ENCODE measurements around the gene CENPX.
"Not testable (repeated sequence)": the region's sequence is repeated elsewhere in the genome, so short reads cannot be mapped to it uniquely, and the experiment has no call there.

Gene CENPX

DNA sequence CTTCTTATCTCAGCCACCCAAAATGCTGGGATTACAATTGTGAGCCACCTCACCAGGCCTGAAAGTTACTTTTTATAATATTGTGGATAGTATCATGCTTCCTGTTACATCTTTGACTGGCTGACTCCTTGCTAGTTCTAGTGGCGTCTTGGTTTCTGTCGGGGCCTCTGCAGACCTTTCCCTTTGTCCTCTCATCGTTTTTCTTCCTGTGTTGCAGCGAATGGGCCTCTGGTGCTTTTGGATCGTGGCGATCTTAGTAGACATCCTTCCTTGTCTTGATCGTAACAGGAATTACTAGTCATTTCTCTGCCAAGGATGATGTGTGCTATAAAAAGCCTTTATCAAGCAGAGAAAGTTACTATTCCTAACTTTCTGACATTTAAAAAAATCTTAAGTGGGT, 24.5 kb downstream of the CENPX start:
- DNase-seq (ENCODE audit: low read depth) = no peak

DNA sequence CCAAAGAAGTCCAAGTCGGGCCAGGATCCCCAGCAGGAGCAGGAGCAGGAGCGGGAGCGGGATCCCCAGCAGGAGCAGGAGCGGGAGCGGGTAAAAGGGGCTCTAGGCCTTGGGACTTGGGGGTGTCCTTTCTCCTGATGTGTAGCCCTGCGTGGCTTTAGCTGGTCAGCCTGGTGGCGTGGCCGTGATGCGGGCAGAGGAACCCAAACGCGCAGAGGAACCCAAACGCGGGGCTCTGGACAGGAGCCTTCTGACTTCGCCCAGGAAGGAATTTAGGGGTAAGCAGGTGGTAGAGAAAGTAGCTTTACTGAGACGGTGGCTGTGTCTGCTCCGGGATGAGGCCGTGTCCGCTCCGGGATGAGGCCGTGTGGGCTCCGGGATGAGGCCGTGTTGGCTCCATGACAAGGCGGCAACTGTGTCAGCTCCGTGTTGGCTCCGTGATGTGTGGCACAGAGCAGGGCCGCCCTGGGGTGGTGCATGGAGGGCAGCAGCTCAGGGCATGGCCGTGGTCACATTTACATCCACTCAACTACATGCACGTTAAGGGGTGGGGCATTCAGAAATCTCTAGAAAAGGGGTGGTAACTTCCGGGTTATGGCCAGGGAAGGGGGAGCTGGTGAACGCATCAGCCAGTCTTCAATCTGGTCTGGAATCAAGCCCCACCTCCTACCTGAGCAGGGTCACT, 25.8 kb downstream of the CENPX start:
- no peak for DNase-seq (ENCODE audit: low read depth)

DNA sequence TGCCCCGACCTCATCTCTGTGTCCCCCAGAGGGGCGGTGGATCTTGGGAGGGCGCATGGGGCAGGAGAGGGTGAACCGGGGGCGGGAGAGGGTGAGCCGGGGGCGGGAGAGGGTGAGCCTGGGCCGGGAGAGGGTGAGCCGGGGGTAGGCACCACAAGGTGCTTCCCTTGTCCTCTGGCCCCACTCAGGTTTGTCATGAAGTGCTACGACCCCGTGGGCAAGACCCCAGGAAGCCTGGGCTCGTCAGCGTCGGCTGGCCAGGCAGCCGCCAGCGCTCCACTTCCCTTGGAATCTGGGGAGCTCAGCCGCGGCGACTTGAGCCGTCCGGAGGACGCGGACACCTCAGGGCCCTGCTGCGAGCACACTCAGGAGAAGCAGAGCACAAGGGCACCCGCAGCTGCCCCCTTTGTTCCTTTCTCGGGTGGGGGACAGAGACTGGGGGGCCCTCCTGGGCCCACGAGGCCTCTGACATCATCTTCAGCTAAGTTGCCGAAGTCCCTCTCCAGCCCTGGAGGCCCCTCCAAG, 26.4 kb downstream of the CENPX start:
- DNase-seq (ENCODE audit: low read depth) = no peak

DNA sequence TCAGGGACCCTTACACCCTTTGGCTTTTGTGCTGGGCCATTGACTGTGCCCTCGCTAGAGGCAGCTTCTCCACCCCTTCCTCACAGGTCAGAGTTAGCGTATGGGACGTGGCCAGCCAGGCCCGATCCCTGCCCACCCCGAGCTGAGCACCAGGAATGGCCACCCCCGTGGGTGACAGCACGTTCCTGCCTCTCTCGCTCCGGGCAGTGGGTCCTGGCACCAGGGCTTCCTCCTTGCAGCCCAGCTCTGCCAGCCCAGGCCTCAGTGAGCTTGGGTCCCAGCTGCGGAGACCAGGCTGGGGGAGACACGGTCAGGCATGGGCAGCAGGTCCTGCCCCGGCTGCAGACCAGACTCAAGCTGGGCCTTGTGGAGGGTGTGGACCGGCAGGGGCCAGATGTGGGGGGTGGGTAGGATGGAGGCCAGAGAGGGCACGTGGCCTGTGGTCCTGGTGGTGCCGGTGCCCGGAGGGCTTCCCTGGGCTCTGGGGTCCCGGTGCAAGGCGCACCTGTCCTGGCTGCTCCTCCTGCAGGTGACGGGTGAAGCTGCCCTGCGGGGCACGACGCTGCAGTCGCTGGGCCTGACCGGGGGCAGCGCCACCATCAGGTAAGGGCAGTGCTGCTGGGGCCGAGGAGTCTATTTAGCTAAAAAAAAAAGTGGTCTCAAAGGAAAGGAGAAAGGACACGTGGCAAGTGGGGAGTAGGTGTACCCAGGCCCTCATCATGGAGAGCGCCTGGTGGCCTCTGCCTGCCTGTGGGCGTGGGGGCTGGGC, 27.0 kb downstream of the CENPX start:
- DNase-seq (ENCODE audit: low read depth) = no peak

DNA sequence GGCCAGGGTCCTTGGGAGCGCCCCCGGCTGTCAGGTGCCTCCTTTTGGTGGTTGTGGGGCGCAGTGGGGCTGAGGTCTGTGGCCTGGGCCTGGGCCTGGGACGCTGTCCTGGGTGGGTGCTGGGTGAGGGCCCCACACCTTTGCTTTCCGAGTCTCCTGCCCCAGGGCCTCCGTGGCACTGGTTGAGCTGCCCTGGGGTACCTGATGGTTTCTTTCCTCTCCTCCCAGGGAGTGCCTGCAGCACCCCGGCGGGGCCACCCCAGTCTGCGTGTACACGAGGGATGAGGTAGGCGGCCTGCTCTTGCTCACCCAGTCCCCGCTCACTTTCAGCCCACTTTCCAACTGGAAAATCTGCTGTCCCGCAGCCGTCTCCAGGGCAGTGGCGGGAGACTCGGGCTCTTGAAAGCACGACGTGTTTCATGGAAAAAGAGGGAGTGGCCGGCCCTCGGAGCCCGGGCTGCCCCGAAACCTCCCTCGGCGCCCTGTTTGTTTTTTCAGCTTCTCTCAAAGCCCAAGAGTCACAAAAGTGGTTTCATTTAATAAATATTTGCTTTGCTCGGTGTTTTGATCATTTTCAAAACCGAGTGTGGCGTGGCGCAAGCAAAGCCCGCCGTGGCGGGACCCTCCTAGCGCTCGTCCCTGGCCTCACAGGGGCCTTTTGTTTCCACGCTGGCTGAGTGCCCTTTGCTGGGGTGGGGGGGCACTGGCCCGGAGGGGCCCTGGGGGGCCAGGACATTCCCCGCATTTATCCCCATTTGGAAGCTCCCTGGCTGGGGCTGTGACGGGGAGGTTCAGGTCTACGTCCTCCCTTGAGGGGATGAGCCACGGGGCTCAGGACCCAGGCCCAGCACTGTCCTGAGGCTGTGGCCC, 27.9 kb downstream of the CENPX start:
- no peak for DNase-seq (ENCODE audit: low read depth)

DNA sequence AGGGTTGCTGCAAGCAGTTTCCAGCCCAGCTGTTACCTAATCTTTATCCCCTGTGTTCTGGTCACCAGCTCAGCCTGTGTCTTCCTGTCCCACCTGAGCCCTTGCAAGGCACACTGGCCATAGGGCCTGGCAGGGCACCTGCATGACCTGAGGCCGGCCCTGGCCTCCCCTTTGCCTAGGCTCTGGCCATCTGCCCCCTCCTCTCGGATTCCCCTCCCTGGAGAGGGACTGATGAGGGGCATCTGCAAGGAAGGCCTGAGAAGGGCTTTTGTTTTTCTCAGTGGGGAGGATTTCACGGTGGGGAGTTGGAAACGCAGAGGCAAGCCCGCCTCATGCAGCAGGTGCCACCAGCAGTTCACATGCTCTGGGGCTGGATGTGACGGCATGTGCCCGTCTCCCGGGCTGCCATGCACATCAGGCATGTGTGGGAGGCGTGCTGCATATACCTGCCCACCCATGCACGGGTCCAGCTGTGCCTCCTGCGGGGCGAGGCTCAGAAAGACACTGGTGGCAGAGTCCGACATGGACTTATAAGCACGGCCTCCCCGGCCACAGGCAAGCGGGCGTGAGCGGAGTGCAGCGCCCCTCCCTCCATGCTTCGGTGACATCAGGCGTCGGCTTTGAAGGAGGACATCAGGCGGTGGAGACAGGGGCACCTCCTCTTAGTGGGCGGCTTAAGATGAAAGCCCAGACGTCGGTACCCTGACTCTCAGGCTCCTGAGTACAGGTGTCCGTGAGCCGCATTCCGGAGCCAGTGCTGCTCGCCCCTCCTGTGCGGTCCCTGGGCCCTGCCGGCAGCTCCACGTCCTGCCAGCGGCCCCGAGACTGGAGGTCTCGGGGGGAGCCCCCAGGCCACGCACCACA, 28.7 kb downstream of the CENPX start:
- no peak for DNase-seq (ENCODE audit: low read depth)

DNA sequence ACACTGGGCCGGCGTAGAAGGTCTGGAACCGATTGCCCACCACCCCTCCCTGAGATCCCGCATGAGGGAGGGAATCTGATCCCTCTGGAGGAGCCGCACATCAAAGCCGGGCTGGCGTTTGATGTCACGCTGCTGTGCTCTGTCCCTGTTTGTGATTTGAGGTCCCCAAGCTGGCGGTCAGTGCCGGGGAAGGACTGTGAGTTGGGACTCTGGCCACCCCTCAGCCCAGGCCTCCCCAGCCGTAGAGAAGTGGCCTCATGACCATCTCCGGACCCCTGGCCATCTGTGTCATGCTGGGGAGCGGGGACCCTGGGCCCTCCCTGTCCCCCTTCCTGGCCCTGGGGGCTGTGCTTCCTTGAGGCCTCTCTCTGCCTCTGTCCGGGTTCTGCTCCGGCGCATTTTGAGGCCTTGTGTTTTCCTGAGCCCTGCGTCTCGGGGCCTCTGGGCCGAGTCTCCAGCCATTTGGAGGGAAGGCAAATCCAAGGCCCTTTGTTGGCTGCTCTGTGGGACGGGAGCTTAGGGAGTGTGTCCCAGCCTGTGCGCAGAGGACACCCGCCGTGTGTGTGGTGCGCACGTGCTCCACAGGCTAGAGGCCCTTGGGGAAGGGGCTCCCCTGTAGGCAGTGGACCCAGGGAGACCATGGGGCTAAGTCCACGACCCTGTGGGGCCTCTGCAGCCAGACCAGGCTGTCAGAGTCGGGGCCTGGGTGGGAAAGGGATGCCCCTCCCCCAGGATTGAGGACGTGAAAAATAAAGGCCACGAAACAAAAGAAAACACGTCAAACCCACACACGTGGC, 30.2 kb downstream of the CENPX start:
- no peak for DNase-seq (ENCODE audit: low read depth)

DNA sequence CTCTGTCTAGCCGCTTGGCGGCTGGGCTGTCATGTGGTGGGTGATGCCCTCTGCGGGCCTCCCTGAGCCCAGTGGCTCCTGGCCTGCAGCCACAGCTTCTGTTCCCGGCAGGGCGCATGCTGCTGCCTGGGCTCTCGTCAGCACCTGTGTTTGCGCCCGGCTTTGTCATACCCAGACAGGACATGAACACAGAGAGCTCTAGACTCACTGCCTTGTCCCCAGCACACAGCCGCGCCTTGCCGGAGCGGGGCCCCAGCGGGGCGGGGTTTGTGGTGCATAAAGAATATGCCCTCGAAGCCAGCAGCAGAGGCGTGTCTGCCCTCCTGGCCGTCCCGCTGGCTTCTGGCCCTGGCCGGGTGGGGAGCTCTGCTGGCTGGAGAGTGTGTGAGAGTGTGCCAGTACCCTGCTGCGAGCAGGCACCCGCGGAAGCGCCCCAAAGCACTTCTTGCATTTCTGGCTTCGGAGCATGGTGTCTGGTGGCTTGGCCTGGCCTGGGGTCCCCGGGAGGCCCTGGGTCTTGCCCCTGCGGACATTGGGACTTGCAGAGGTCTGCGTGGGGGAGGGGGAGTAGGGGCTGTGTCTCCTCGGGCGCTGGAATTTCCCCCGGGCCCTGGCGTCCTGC, 30.9 kb downstream of the CENPX start:
- no peak for DNase-seq (ENCODE audit: low read depth)

DNA sequence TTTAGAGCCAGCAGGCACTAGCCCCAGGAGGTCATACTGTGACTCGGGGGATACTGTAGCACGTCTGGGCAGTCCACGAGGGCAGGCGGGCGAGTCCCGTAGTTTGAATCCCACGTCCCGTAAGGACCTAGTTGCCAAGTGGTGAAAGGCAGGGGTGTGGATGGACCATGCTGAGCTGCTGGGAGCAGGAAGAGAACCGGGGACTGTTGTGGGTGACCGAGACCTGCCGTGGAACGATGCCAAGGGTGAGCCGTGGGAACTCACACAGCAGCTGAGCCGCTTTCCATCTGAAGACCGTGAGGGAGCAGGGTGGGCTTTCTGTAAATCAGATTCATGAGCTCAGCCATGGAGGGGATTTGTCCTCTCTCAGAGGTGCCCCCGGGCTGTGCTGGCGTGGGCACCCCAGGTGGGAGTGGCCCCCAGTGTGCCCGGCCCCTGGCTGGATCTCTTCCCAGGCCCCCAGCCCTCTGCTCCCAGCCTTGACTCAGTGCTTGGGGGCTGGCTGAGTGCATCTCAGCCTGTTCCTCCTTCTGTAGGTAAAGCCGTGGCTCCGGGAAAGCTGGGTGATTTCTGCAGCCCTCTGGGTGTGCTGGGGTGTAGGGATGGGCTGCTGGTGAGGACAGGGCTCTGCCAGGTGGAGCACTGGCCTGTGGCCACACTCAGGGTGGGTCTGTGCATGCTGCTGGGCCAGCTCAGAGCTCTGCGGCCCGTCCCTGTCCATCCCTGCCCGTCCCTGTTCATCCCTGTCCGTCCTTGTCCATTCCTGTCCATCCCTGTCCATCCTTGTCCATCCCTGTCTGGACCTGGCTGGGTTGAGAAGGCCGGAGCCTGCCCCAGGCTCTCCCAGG, 31.6 kb downstream of the CENPX start:
- no peak for DNase-seq (ENCODE audit: low read depth)

DNA sequence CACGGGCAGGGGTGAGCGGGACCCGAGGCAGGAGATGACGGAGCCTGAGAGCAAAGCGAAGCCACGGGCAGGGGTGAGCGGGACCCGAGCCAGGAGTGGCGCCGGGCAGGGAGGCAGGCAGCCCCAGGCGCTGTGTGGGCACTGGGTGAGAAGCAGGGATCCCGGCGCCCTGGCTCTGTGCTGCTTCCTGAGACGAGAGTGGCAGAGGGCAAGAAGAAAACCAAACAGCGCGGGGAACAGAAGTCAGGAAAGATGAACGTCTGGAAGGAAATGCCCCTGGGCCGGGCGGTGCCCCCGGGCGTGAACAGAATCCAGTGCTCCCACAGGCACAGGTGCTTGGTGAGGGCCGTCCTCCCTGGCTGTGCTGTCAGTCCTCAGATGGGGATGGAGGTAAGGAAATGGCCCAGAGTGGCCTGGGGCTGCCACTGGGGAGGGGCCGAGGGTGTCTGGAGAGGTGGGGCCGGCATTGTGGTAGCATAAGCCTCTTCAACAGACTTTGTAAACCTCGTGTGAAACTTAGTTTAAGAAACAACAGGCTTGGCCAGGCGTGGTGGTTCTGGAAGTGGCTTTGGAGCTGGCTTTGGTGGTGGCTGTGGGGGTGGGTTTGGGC, 35.4 kb downstream of the CENPX start:
- no peak for DNase-seq (ENCODE audit: low read depth)

DNA sequence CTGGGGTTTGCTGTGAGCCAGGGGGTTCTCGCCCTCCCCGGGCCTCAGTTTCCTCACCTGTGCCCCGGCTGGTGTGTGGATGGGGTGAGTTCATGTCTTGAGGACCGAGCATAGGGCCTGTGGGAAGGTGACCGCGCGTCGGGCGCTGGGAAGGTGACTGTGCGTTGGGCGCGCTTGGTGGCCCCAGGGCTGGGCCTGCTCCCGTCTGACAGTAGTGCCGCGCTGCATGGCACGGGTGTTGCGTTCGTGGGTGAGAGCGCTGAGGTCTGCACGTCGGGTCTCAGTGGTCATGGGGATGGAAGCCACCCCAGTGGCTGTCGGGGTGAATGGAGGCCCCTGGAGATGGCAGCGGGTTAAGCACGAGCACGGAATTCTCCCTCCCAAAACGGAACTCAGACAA, 36.1 kb downstream of the CENPX start:
- DNase-seq (ENCODE audit: low read depth) = no peak

DNA sequence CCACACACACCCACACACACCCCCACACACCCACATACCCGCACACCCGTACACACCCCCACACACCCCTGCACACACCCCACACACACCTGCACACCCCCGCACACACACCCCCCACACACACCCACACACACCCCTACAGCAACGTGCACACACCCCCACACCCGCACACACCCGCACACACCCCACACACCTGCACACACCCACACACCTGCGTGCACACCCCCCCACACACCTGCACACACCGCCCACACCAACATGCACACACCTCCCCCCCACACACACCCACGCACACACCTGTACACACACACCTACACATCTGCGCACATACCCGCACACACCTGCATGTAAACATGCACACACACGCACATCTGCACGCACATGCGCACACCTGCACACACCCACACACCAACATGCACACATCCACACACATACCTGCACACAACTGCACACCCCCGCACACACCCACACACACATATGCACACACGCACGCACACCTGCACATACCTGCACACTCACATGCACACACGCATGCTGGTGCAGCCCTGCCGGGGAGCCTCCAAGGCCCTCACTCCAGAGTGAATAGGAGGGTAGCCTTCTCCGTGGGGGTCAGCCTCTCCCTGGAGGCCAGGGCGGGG, 37.8 kb downstream of the CENPX start:
- no peak for DNase-seq (ENCODE audit: low read depth)

DNA sequence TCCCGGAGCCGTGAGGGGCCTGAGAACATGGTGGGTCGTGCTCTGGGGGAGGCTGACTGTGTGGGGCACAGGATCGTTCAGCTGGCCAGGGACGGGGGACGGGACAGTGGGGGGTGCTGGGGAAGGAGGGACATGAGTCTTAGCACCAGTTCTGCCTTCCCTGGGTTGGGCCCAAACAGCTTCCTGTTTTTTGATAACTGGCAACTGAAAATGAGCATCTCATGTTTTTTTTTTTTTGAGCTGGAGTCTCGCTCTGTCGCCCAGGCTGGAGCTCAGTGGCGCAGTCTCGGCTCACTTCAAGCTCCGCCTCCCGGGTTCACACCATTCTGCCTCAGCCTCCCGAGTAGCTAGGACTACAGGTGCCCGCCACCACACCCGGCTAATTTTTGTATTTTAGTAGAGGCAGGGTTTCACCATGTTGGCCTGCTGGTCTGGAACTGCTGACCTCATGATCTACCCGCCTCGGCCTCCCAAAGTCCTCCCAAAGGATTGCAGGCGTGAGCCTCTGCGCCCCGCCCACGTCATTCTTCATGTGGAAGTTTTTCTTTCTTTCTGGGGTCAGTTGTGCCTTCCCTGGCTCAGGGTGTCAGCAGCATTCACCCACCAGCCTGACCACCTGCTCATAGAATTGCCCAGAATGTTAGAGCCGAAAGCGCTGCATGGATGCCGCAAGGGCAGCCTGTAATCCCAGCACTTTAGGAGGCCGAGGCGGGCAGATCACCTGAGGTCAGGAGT, 38.9 kb downstream of the CENPX start:
- DNase-seq (ENCODE audit: low read depth) = no peak

DNA sequence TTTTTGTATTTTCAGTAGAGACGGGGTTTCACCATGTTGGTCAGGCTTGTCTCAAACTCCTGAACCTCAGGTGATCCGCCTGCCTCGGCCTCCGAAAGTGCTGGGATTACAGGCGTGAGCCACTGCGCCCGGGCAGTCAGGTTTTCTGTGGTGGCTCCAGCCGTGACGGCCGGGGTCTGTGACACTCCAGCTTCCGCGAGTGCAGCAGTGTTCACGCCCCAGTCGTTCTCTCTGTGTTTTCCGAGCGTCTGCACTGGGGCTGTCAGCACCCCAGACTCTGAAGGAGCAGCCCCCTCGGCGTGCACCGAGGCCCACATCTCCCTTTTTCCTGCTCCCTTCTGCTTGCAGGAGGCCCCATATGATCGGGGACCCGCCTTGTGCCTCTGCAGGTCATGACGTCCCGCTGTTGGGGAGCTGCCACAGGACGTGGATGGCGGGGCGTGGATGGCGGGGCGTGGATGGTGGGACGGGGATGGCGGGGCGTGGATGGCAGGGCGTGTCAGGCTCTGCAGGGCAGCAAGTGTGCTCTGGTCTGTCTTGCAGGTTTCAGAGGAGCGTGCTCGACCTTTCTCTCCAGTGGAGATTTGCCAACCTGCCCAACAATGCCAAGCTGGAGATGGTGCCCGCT, 39.6 kb downstream of the CENPX start:
- no peak for DNase-seq (ENCODE audit: low read depth)

DNA sequence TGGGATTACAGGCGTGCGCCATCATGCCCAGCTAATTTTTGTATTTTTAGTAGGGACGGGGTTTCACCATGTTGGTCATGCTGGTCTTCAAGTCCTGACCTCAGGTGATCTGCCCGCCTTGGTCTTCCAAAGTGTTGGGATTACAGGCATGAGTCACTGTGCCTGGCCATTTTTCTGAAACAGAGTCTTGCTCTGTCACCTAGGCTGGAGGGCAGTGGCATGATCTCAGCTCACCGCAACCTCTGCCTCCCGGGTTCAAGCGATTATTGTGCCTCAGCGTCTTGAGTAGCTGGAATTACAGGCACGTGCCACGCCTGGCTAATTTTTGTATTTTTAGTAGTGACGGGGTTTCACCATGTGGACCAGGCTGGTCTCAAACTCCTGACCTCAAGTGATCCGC, 41.2 kb downstream of the CENPX start:
- DNase-seq (ENCODE audit: low read depth) = not testable (repeated sequence)

DNA sequence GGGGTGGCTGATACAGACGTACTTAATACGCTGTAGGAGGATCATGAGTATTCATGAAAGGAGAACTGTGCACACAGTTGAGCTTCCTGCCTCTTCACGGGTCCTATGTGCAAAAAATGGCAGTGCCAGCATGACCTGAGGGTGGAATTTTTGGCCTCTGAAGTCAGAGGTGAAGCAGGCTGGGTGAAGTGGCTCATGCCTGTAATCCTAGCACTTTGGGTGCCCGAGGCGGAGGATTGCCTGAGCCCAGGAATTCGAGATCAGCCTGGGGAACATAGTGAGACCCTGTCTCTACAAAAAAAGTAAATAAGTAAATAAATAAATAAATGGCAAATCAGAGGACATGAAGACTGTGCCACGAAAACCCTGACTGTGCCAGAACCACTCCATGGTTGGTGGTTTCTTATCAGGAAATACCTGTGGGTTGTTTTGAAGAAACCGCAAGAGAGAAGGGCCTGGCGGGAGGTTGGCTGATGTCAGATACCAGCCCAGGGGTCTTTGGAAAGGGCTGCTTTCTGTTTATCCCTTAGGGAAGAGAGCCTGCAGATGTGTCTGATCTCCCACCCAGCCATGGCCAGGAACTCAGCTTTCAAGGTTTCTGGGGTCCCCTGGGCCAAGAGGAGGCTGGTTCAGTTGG, 41.9 kb downstream of the CENPX start:
- DNase-seq (ENCODE audit: low read depth) = no peak

DNA sequence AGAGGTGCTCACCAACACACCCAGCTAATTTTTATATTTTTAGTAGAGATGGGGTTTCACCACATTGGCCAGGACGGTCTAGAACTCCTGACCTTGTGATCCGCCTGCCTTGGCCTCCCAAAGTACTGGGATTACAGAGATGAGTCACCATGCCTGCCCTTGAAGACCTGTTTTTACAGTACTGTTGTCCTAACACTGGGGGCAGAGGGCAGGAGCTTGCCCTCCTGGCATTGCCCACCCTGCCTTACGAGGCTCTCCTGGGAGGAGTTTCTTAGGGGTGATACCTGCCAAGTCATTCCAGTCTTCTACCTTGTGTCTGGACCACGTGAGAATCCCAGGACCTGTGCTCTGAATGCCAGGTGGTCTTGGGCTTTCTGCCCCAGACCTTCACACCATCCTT, 42.6 kb downstream of the CENPX start:
- no peak for DNase-seq (ENCODE audit: low read depth)
